GM13977 (cell line): ENCODE data around the gene DYRK4.

ENCODE experiments used
- DNase-seq: peaks from one replicate; pipeline ENCODE4 v3.0.0; 2012; ENCODE audit warnings: low spot score
- CTCF ChIP-seq: IDR thresholded peaks from 2 replicates; pipeline ENCODE4 v1.5.1; 2012; ENCODE audit warnings: mild to moderate bottlenecking, control low read depth; ENCODE audit not compliant: insufficient read depth; ENCODE audit errors: extremely low read depth, missing control alignments
- in situ Hi-C: fragments of 300-500 bp; cut with MboI; formaldehyde crosslinking; loops from one replicate; pipeline ENCODE4 v1.12.0; 2022; ENCODE audit warnings: low sequenced_read_pairs, low pct_unique_long_range_greater_than_20kb, mixed read lengths, inconsistent platforms; ENCODE audit not compliant: unreplicated experiment

The DYRK4 gene

DNA sequence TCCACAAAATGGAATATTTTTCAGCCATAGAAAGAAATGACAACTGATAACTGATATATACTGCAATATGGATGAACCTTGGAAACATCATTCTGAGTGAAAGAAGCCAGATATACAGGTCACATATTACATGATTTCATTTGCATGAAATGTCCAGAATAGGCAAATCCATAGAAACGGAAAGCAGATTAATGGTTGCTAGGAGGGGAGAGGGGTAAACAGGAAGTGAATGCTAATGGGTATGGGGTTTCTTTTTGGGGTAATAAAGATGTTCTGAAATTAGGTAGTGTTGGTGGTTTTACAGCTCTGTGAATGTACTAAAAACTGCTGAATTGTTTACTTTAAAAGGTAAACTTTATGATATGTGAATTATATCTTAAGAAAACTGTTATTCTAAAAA is 16.8 kb upstream of the DYRK4 start:
- TF ChIP-seq CTCF: no peak
- in situ Hi-C loops: loop anchor here (25.0 kb wide), 1 partner anchor 658 kb away; no protein-coding TSS in a partner anchor
- DNase-seq: no peak

DNA sequence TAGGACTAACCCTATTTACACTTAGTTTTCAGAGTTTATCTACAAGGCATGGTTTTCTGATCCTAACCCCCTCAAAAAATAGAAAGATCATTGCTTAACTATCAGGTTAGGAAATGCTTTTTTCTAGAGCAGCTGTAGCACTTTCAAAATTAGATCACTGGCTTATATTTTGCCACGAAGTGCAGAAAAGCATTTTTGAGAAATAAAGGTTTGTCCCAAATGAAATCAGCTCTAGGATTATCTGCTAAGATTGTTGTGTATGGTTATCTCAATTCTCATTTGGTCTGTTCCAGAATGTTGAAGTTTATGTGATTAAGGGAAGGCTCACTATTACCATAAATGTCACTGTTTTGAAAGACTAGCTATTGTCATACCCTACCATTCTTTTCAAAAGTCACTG is 9.8 kb upstream of the DYRK4 start:
- no peak for DNase-seq
- in situ Hi-C loops: no loop called here
- TF ChIP-seq CTCF: no peak

DNA sequence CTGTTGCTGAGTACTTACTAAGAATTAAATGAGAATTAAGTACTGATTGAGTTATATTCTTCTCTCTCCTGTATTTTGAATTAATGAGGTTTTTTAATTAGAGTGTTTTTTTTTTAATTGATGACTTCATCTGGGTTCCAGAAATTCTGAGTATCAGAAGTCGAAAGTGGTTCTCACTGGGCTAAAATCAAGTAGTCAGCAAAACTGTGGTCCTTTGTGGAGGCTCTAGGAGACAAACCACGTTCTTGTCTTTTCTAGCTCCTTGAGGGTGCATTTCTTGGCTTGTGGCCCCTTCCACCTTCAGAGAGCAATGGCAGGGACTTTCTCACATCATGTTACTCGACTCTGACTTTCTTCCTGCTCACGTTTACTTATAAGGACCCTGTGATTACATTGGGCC is 8.1 kb upstream of the DYRK4 start:
- in situ Hi-C loops: no loop called here
- no peak for TF ChIP-seq CTCF
- DNase-seq: no peak

GRCh38 chr12:4555804-4556203 is 6.2 kb upstream of the DYRK4 start:
- no peak for TF ChIP-seq CTCF
- DNase-seq: no peak
- in situ Hi-C loops: no loop called here

DNA sequence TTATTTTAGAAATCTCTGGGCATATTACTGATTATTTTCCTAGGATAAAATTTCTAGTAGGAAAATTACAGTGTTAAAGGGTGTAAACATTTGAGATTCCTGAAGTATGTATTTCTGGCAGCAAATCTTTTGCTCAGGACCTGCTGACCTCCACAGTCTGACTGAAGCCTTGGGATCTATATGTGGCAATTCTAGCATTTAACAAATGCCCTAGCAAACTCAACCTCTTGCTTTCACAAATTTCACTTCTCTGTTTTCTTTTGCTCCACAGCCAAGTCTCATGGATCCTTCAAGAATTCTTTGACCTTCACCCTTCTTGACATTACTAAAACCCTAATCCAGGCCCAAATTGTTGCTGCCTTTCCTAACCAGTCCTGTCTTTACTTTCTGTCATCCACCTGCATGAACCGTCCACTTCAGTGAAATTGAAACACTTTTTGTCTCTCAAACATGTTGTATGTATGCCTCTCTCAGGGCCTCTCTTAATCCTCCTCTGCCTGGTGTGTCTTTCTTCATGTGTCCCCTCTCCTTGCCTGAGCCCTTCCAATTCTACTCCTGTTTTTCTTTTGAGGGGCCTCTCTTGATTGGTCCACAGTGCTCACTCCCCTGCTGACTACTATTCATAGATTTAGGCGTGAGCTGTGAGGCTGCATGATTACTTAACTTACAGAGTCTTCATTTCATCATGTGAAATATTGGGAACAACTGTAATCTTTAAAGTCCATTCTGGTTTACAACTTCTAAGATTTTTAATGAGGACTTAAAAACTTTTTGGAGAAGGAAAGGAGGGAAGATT is 5.1 kb upstream of the DYRK4 start:
- no peak for TF ChIP-seq CTCF
- DNase-seq: no peak
- in situ Hi-C loops: no loop called here

GRCh38 chr12:4557586-4557985 is 4.4 kb upstream of the DYRK4 start:
- no peak for DNase-seq
- TF ChIP-seq CTCF: no peak
- in situ Hi-C loops: no loop called here

- no peak for DNase-seq
- in situ Hi-C loops: no loop called here
- TF ChIP-seq CTCF: no peak
Observed at GRCh38 chr12:4558171-4558570, 3.8 kb upstream of the DYRK4 start.
